ENCODE measurements around the gene ZCCHC2. TPM values are rescaled to one million over a fixed set of nuclear protein-coding genes. Genes with fewer than 3 reads are reported as not detected.

ZCCHC2 gene
- total and polyA plus RNA-seq, 2 of the 8 experiments (the other 6 are each of a cell fraction or from before 2014, with no cell fraction given): 13.5 to 18.6 TPM

DNA sequence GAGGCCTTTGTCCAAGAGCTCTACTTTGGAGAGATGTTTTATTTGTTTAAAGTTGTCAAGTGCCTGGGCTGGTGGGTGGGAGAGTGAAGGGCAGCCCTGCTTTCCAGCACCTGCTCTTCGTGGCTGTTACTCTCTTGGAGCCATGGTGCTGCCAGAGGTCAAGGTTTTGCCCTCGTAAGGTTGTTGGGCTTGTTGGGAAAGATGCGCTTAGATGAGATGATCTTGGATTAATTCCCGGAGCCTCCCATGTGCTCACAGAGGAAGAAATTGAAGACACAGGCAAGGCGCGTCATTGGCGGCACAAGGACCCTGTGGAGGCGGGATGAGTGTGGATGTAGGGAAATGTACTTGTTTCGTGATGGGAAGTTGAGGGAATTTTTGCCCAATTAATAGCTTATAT, 27.9 kb downstream of the ZCCHC2 start:
- no peak overlapping the region for H4K91ac ChIP-seq (replicated peaks; ENCODE audit: insufficient read length, low read length)
- H4K8ac ChIP-seq (ENCODE audit: extremely low read depth, insufficient read depth, low read length): no peak overlapping the region
- no peak overlapping the region for H3K27ac ChIP-seq (ENCODE audit: low read depth, low read length)
- no peaks in the 10 kb centered on the region for H3K27me3 ChIP-seq (replicated peaks in 1 of 4; ENCODE audit: control insufficient read depth in 3 of 4, extremely low read depth in 1 of 4, insufficient read depth in 3 of 4, low read length in 3 of 4)
- 92% methylated on average over 9 of the region's 9 CpGs; no CpG with 5 or more reads in 1 of the 2 experiments for WGBS, 2 experiments (ENCODE audit: extremely low coverage in 1 of 2, insufficient coverage in 1 of 2, insufficient read length in 1 of 2, insufficient replicate concordance in 2 of 2, low coverage in 1 of 2, low lambda C conversion rate in 2 of 2, missing lambda C conversion rate in 1 of 2)
- H3K18ac ChIP-seq (ENCODE audit: extremely low read depth, low read length): no peak overlapping the region
- no peaks in the 10 kb centered on the region for H4K20me1 ChIP-seq (replicated peaks in 1 of 2; ENCODE audit: control insufficient read depth in 1 of 2, insufficient read depth in 2 of 2, low read length in 2 of 2)
- no peak overlapping the region for H2BK20ac ChIP-seq (ENCODE audit: low read length)
- no peaks in the 10 kb centered on the region for H3K4me1 ChIP-seq (replicated peaks in 1 of 4; ENCODE audit: control insufficient read depth in 3 of 4, insufficient read depth in 4 of 4, low read length in 3 of 4)
- no peak overlapping the region for H3K56ac ChIP-seq (replicated peaks; ENCODE audit: insufficient read length, low read depth, low read length)
- no peak overlapping the region for H3K4ac ChIP-seq (replicated peaks; ENCODE audit: insufficient read length, low read depth, low read length)
- ChIA-PET CTCF (ENCODE audit: partially characterized antibody) (interaction anchor here (1.0 to 1.4 kb wide), 3 partner anchors 18 to 35 kb away, joined by 3 to 4 read pairs (median 3); no protein-coding TSS in a partner anchor), POLR2A (ENCODE audit: partially characterized antibody) (interaction anchor here (1.3 kb wide), 1 partner anchor 10 kb away, joined by 4 read pairs; no protein-coding TSS in a partner anchor)
- H3K23ac ChIP-seq (ENCODE audit: insufficient read length): no peak overlapping the region
- H3K36me3 ChIP-seq (ENCODE audit: control insufficient read depth in 2 of 4, insufficient read depth in 4 of 4, low read length in 3 of 4): no peaks in the 10 kb centered on the region; a peak in 1 of 8 replicates
- H3K4me3 ChIP-seq (ENCODE audit: extremely low read depth in 1 of 4, insufficient read depth in 2 of 4, low read depth in 3 of 4, low read length in 4 of 4): no peak overlapping the region
- H4K5ac ChIP-seq (ENCODE audit: insufficient read length, low read depth, low read length): no peak overlapping the region
- no peak overlapping the region for H2BK12ac ChIP-seq (ENCODE audit: low read depth, low read length)
- H3K4me2 ChIP-seq (ENCODE audit: insufficient read depth in 1 of 2, low read depth in 2 of 2, low read length in 2 of 2): no peak overlapping the region
- no peak overlapping the region for H2AK5ac ChIP-seq (ENCODE audit: low read depth, low read length)
- H3K23me2 ChIP-seq (ENCODE audit: low read depth, low read length): no peaks in the 10 kb centered on the region
- no peak overlapping the region for H3K14ac ChIP-seq (ENCODE audit: insufficient read length)
- FAIRE-seq: no peak
- DNase-seq (ENCODE audit: low read depth in 1 of 2, low spot score in 2 of 2): no peak
- H3K9me3 ChIP-seq (ENCODE audit: insufficient read depth in 2 of 2, low read depth in 1 of 2, low read length in 1 of 2): no peaks in the 10 kb centered on the region
- H2BK5ac ChIP-seq (ENCODE audit: low read depth, low read length): no peak overlapping the region
- H3K79me2 ChIP-seq (ENCODE audit: control insufficient read depth in 1 of 2, insufficient read depth in 2 of 2, low read length in 2 of 2): no peaks in the 10 kb centered on the region
- no peak overlapping the region for H2BK15ac ChIP-seq (ENCODE audit: low read length)
- no peak overlapping the region for H2AFZ ChIP-seq (ENCODE audit: low read length)
- no peak overlapping the region for H3K9ac ChIP-seq (replicated peaks in 1 of 4; ENCODE audit: extremely low read depth in 1 of 4, low read depth in 3 of 4, low read length in 3 of 4)
- H2BK120ac ChIP-seq (replicated peaks; ENCODE audit: low read depth, low read length): no peak overlapping the region
- H3K79me1 ChIP-seq (ENCODE audit: low read depth, low read length): no peaks in the 10 kb centered on the region
- no peak for TF ChIP-seq RFX5 (IDR thresholded peaks at IDR 0.05; ENCODE audit: borderline replicate concordance, low read depth, low read length)
- TF ChIP-seq GABPA (IDR thresholded peaks at IDR 0.05; ENCODE audit: borderline replicate concordance, insufficient read depth, low read length): no peak
- TF ChIP-seq TCF12 (IDR thresholded peaks at IDR 0.05; ENCODE audit: low read depth, low read length): no peak
- no peak for TF ChIP-seq E2F6 (IDR thresholded peaks at IDR 0.05)
- TF ChIP-seq ASH2L (IDR thresholded peaks at IDR 0.05; ENCODE audit: low read length): no peak
- TF ChIP-seq ATF3 (IDR thresholded peaks at IDR 0.05; ENCODE audit: insufficient read depth, low read depth, low read length): no peak
- no peak for TF ChIP-seq RAD21 (IDR thresholded peaks at IDR 0.05 in 1 of 2, conservative IDR thresholded peaks at IDR 0.05 in 1 of 2; ENCODE audit: low read depth in 2 of 2, low read length in 2 of 2)
- no peak for TF ChIP-seq FOSL1 (IDR thresholded peaks at IDR 0.05; ENCODE audit: insufficient read depth, low read depth, low read length)
- TF ChIP-seq TBP (IDR thresholded peaks at IDR 0.05; ENCODE audit: low read depth, low read length): no peak
- no peak for TF ChIP-seq SUZ12 (IDR thresholded peaks at IDR 0.05; ENCODE audit: low read length)
- no peak for TF ChIP-seq BACH1 (IDR thresholded peaks at IDR 0.05; ENCODE audit: low read length)
- no peak for TF ChIP-seq TAF1 (IDR thresholded peaks at IDR 0.05; ENCODE audit: low read depth, low read length)
- no peak for TF ChIP-seq CHD2 (IDR thresholded peaks at IDR 0.05; ENCODE audit: low read length)
